ENCODE results near the gene USP36. TPM values are rescaled to one million over a fixed set of nuclear protein-coding genes. Genes with fewer than 3 reads are reported as not detected.
A peak's percentile ranks its signal among the peaks of the same experiment; 100 is the strongest.

Gene USP36
- total RNA-seq, 2 experiments from 2014 or later: 489 to 494 TPM

- peaks cover 66% of the 10 kb centered on the region for H3K4me1 Mint-ChIP-seq (ENCODE audit: low read depth)
- H3K27me3 Mint-ChIP-seq: no peaks in the 10 kb centered on the region
- intact Hi-C loops (cut with DNase I, micrococcal nuclease): loop anchor here (2.0 to 10.0 kb wide), 4 partner anchors 20 to 310 kb away; partner anchors contain the start of gene USP36 (in 2 of the 2)
- Histone ChIP-seq H3K9me3 (ENCODE audit: control insufficient read depth in 1 of 2, insufficient read depth in 1 of 2, low read length in 2 of 2) (no peaks in the 10 kb centered on the region), H3K4me3 (ENCODE audit: low read length) (no peak overlapping the region), H3K27ac (ENCODE audit: low read depth in 1 of 2, low read length in 2 of 2) (peak overlapping the region in 1 of 2 donors; percentile 56), H3K27me3 (ENCODE audit: control insufficient read depth in 1 of 2, insufficient read depth in 2 of 2, low read length in 2 of 2) (no peaks in the 10 kb centered on the region), H3K36me3 (ENCODE audit: insufficient read depth, low read length) (peaks cover 77% of the 10 kb centered on the region), H3K4me1 (ENCODE audit: insufficient read depth, low read length) (peaks cover 55% of the 10 kb centered on the region)
- ChIA-PET CTCF (interaction anchor here (0.8 to 3.5 kb wide), 5 partner anchors 13 to 97 kb away, joined by 3 to 11 read pairs (median 6); no protein-coding TSS in a partner anchor), POLR2A (interaction anchor here (0.9 to 6.5 kb wide), 14 partner anchors 14 to 92 kb away, joined by 3 to 58 read pairs (median 6); partner anchors contain the start of genes CYTH1 and USP36)
- no peak for TF ChIP-seq CTCF (IDR thresholded peaks at IDR 0.05)
- DNase-seq (peak; percentile 39 to 85 (median 70)), ATAC-seq (ENCODE audit: poor library complexity) (peak; percentile 62)
- no peaks in the 10 kb centered on the region for H3K9me3 Mint-ChIP-seq
- peaks cover 91% of the 10 kb centered on the region for H3K36me3 Mint-ChIP-seq (ENCODE audit: low read depth)
- peak overlapping the region; percentile 95 for H3K27ac Mint-ChIP-seq
- peak overlapping the region; percentile 81 for H3K4me3 Mint-ChIP-seq
These were observed 35.3 kb downstream of the USP36 start for GRCh38 chr17:78805301-78805700.

- H3K4me1 ChIP-seq (ENCODE audit: insufficient read depth, low read length): peaks cover 56% of the 10 kb centered on the region
- no peak for ATAC-seq (ENCODE audit: poor library complexity)
- POLR2A ChIA-PET: interaction anchor here (1.1 to 6.5 kb wide), 13 partner anchors 14 to 76 kb away, joined by 3 to 58 read pairs (median 7); partner anchors contain the start of genes CYTH1 and USP36
- intact Hi-C loops (cut with DNase I, micrococcal nuclease): loop anchor here (2.0 to 10.0 kb wide), 4 partner anchors 20 to 310 kb away; partner anchors contain the start of gene USP36 (in 2 of the 2)
- no peaks in the 10 kb centered on the region for H3K9me3 ChIP-seq (ENCODE audit: control insufficient read depth in 1 of 2, insufficient read depth in 1 of 2, low read length in 2 of 2)
- H3K9me3 Mint-ChIP-seq: no peaks in the 10 kb centered on the region
- peak in 3 of 14 experiments; percentile 47 to 60 (median 51) for DNase-seq
- H3K4me3 Mint-ChIP-seq: peak overlapping the region; percentile 81
- no peaks in the 10 kb centered on the region for H3K27me3 ChIP-seq (ENCODE audit: control insufficient read depth in 1 of 2, insufficient read depth in 2 of 2, low read length in 2 of 2)
- TF ChIP-seq CTCF (IDR thresholded peaks at IDR 0.05): no peak
- no peak overlapping the region for H3K4me3 ChIP-seq (ENCODE audit: low read length)
- CTCF ChIA-PET: interaction anchor here (0.6 to 3.5 kb wide), 9 partner anchors 13 to 810 kb away, joined by 3 to 11 read pairs (median 3); no protein-coding TSS in a partner anchor
- peak overlapping the region in 1 of 2 donors; percentile 56 for H3K27ac ChIP-seq (ENCODE audit: low read depth in 1 of 2, low read length in 2 of 2)
- H3K36me3 ChIP-seq (ENCODE audit: insufficient read depth, low read length): peaks cover 77% of the 10 kb centered on the region
- peaks cover 70% of the 10 kb centered on the region for H3K4me1 Mint-ChIP-seq (ENCODE audit: low read depth)
- H3K27me3 Mint-ChIP-seq: no peaks in the 10 kb centered on the region
- H3K36me3 Mint-ChIP-seq (ENCODE audit: low read depth): peaks cover 91% of the 10 kb centered on the region
- H3K27ac Mint-ChIP-seq: peak overlapping the region; percentile 95
These were observed 35.8 kb downstream of the USP36 start for GRCh38 chr17:78804777-78805176.

- Histone ChIP-seq H3K4me1 (ENCODE audit: insufficient read depth, low read length) (peaks cover 71% of the 10 kb centered on the region), H3K27ac (ENCODE audit: low read depth in 1 of 2, low read length in 2 of 2) (peak overlapping the region; percentile 41 to 45), H3K36me3 (ENCODE audit: insufficient read depth, low read length) (peaks cover 79% of the 10 kb centered on the region), H3K4me3 (ENCODE audit: low read length) (peak overlapping the region; percentile 38), H3K27me3 (ENCODE audit: control insufficient read depth in 1 of 2, insufficient read depth in 2 of 2, low read length in 2 of 2) (no peaks in the 10 kb centered on the region), H3K9me3 (ENCODE audit: control insufficient read depth in 1 of 2, insufficient read depth in 1 of 2, low read length in 2 of 2) (no peaks in the 10 kb centered on the region)
- Mint-ChIP-seq H3K4me3 (peak overlapping the region; percentile 78), H3K27me3 (no peaks in the 10 kb centered on the region), H3K27ac (peak overlapping the region; percentile 95), H3K36me3 (ENCODE audit: low read depth) (peaks cover 91% of the 10 kb centered on the region), H3K9me3 (no peaks in the 10 kb centered on the region), H3K4me1 (ENCODE audit: low read depth) (peaks cover 79% of the 10 kb centered on the region)
- CTCF ChIA-PET: interaction anchor here (1.0 to 1.6 kb wide), 3 partner anchors 13 to 52 kb away, joined by 3 read pairs; no protein-coding TSS in a partner anchor
- intact Hi-C loops (cut with DNase I, micrococcal nuclease): loop anchor here in 1 of 2 experiments (2.0 to 10.0 kb wide), 2 partner anchors 19 to 309 kb away; no protein-coding TSS in a partner anchor
- peak in 4 of 14 experiments; percentile 30 to 60 (median 42) for DNase-seq
- peak; percentile 15 for ATAC-seq (ENCODE audit: poor library complexity)
- POLR2A ChIA-PET: interaction anchor here (0.6 to 4.8 kb wide), 9 partner anchors 14 to 81 kb away, joined by 3 to 43 read pairs (median 5); partner anchors contain the start of gene CYTH1
- TF ChIP-seq CTCF (IDR thresholded peaks at IDR 0.05): no peak
These were observed 37.3 kb downstream of the USP36 start for GRCh38 chr17:78803186-78803845.

Measured in CD4-positive, alpha-beta T cell (primary cell).